ENCODE data around the gene MIPOL1.

- TF ChIP-seq, protein P1, sequence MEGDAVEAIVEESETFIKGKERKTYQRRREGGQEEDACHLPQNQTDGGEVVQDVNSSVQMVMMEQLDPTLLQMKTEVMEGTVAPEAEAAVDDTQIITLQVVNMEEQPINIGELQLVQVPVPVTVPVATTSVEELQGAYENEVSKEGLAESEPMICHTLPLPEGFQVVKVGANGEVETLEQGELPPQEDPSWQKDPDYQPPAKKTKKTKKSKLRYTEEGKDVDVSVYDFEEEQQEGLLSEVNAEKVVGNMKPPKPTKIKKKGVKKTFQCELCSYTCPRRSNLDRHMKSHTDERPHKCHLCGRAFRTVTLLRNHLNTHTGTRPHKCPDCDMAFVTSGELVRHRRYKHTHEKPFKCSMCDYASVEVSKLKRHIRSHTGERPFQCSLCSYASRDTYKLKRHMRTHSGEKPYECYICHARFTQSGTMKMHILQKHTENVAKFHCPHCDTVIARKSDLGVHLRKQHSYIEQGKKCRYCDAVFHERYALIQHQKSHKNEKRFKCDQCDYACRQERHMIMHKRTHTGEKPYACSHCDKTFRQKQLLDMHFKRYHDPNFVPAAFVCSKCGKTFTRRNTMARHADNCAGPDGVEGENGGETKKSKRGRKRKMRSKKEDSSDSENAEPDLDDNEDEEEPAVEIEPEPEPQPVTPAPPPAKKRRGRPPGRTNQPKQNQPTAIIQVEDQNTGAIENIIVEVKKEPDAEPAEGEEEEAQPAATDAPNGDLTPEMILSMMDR (IDR thresholded peaks at IDR 0.05 in 8 of 11, conservative IDR thresholded peaks at IDR 0.05 in 3 of 11) = no peak
- no peak for TF ChIP-seq POLR2A (IDR thresholded peaks at IDR 0.05)
Observed at GRCh38 chr14:37545174-37545573, 347.4 kb downstream of the MIPOL1 start.
